CD14-positive monocyte (primary cell): Measurements from ENCODE around the gene MAGEC3. TPM values are rescaled to one million over a fixed set of nuclear protein-coding genes. Genes with fewer than 3 reads are reported as not detected.
"Not testable (repeated sequence)": the region's sequence is repeated elsewhere in the genome, so short reads cannot be mapped to it uniquely, and the experiment has no call there.

Experiments used
- DNase-seq, 3 donors: peaks; one replicate each; pipeline ENCODE4 v3.0.0-alpha.2; 2011 to 2022
- H2AFZ ChIP-seq: 2 replicates; pipeline ENCODE4 v1.6.0; 2012; ENCODE audit warnings: mild to moderate bottlenecking, low read depth, low read length, inconsistent platforms; ENCODE audit not compliant: insufficient read depth, poor library complexity, severe bottlenecking
- H3K27ac ChIP-seq, 2 donors: 1 replicate in 1 of 2; 2 replicates in 1 of 2; pipeline ENCODE4 v1.5.1; 2012 to 2013; ENCODE audit warnings: low read length in 2 of 2, control low read depth in 1 of 2, inconsistent platforms in 1 of 2, low read depth in 1 of 2, mild to moderate bottlenecking in 1 of 2
- H3K27me3 ChIP-seq, 2 donors: one replicate each; pipeline versions ENCODE4 v1.6.0 to v1.6.1; 2011 to 2013; ENCODE audit warnings: low read length in 2 of 2; ENCODE audit not compliant: control insufficient read depth in 2 of 2, insufficient read depth in 2 of 2
- H3K36me3 ChIP-seq, 2 donors: replicated peaks in 1 of 2; 1 replicate in 1 of 2; 2 replicates in 1 of 2; pipeline versions ENCODE4 v1.5.1 to v1.6.1; 2012 to 2013; ENCODE audit warnings: low read length in 2 of 2, control low read depth in 1 of 2, inconsistent platforms in 1 of 2, mild to moderate bottlenecking in 1 of 2; ENCODE audit not compliant: insufficient read depth in 2 of 2, control insufficient read depth in 1 of 2
- H3K4me1 ChIP-seq, 2 donors: 1 replicate in 1 of 2; 2 replicates in 1 of 2; pipeline versions ENCODE4 v1.5.1 to v1.6.1; 2012 to 2013; ENCODE audit warnings: low read length in 2 of 2, control low read depth in 1 of 2, inconsistent platforms in 1 of 2, mild to moderate bottlenecking in 1 of 2, moderate library complexity in 1 of 2; ENCODE audit not compliant: insufficient read depth in 2 of 2, control insufficient read depth in 1 of 2
- H3K4me2 ChIP-seq: replicated peaks from 2 replicates; pipeline ENCODE3; 2012; ENCODE audit warnings: low read length, moderate library complexity, mild to moderate bottlenecking; ENCODE audit not compliant: poor library complexity, severe bottlenecking; ENCODE audit errors: extremely low read depth
- H3K4me3 ChIP-seq, 3 experiments: fragments of 200-600 bp in 1 of 3; sonication (generic) in 1 of 3; replicated peaks in 1 of 3; 1 replicate in 2 of 3; 2 replicates in 1 of 3; pipeline ENCODE4 v1.5.1; 2011 to 2013; ENCODE audit warnings: low read length in 3 of 3, mild to moderate bottlenecking in 3 of 3, control low read depth in 2 of 3, low read depth in 2 of 3, inconsistent platforms in 1 of 3, moderate library complexity in 1 of 3
- H3K79me2 ChIP-seq: 2 replicates; pipeline ENCODE4 v1.6.0; 2012; ENCODE audit warnings: mild to moderate bottlenecking, control low read depth, inconsistent platforms, low read length, moderate library complexity; ENCODE audit not compliant: insufficient read depth
- H3K9ac ChIP-seq: 2 replicates; pipeline ENCODE4 v1.6.0; 2017; ENCODE audit warnings: low read length, mild to moderate bottlenecking; ENCODE audit not compliant: insufficient read depth, poor library complexity, severe bottlenecking
- H3K9me3 ChIP-seq, 2 donors: replicated peaks in 1 of 2; 1 replicate in 1 of 2; 2 replicates in 1 of 2; pipeline versions ENCODE4 v1.5.1 to v1.6.1; 2012 to 2013; ENCODE audit warnings: low read length in 2 of 2, control low read depth in 1 of 2; ENCODE audit not compliant: control insufficient read depth in 1 of 2, insufficient read depth in 1 of 2
- H4K20me1 ChIP-seq: 2 replicates; pipeline ENCODE4 v1.6.0; 2012; ENCODE audit warnings: mild to moderate bottlenecking, low read length, control low read depth, moderate library complexity; ENCODE audit not compliant: insufficient read depth
- H3K27ac Mint-ChIP-seq, 7 donors: one replicate each; pipeline ENCODE4 v1.8.0; 2020; ENCODE audit warnings: mild to moderate bottlenecking in 7 of 7, mixed read lengths in 7 of 7, moderate library complexity in 6 of 7, inconsistent platforms in 2 of 7
- H3K27me3 Mint-ChIP-seq, 3 donors: one replicate each; pipeline ENCODE4 v1.8.0; 2021 to 2022; ENCODE audit warnings: low read depth in 3 of 3, mild to moderate bottlenecking in 3 of 3, mixed read lengths in 3 of 3, moderate library complexity in 3 of 3, inconsistent platforms in 1 of 3
- H3K36me3 Mint-ChIP-seq, 2 donors: one replicate each; pipeline ENCODE4 v1.8.0; 2020; ENCODE audit warnings: mixed read lengths in 2 of 2, inconsistent platforms in 1 of 2, mild to moderate bottlenecking in 1 of 2
- H3K4me1 Mint-ChIP-seq: one replicate; pipeline ENCODE4 v1.8.0; 2020; ENCODE audit warnings: mild to moderate bottlenecking, mixed read lengths
- H3K4me3 Mint-ChIP-seq, 2 donors: one replicate each; pipeline ENCODE4 v1.8.0; 2020; ENCODE audit warnings: mild to moderate bottlenecking in 2 of 2, mixed read lengths in 2 of 2, moderate library complexity in 1 of 2
- H3K9me3 Mint-ChIP-seq, 7 donors: one replicate each; pipeline ENCODE4 v1.8.0; 2020 to 2022; ENCODE audit warnings: mixed read lengths in 7 of 7, mild to moderate bottlenecking in 6 of 7, moderate library complexity in 6 of 7, inconsistent platforms in 2 of 7
- CTCF ChIP-seq: fragments of 200-600 bp; IDR thresholded peaks from one replicate; pipeline ENCODE4 v1.8.0; 2022; ENCODE audit warnings: antibody characterized with exemption, mild to moderate bottlenecking
- WGBS: methylation state at CpG from one replicate; pipeline ENCODE4 v1.1.5; 2013; ENCODE audit warnings: missing lambda C conversion rate; ENCODE audit not compliant: insufficient coverage; 5-methylcytosine and 5-hydroxymethylcytosine counted together
- intact Hi-C, 2 donors: fragments of 100-400 bp; cut with micrococcal nuclease; formaldehyde crosslinking; loops; one replicate each; pipeline versions ENCODE4 v1.15.0 to v1.15.1; 2023
- polyA plus RNA-seq, 3 donors: library from polyadenylated mRNA; depleted of rRNA in 1 of 3; unstranded in 2 of 3; stranded (reverse) in 1 of 3; fragments of 300-500 nt in 2 of 3; fragments of >200 nt in 1 of 3; fragmentation: Illumina TruSeq in 2 of 3; gene quantifications; 1 replicate in 2 of 3; 2 replicates in 1 of 3; pipeline ENCODE4 v1.2.3, GENCODE V29; 2012 to 2021

MAGEC3 gene
- polyA plus RNA-seq, 3 donors = not detected

- intact Hi-C loops = no loop called here
- Histone ChIP-seq H4K20me1 (no peaks in the 10 kb centered on the region), H3K27me3 (no peaks in the 10 kb centered on the region), H3K4me1 (no peaks in the 10 kb centered on the region), H2AFZ (no peak overlapping the region), H3K4me3 (no peak overlapping the region), H3K36me3 (no peaks in the 10 kb centered on the region), H3K79me2 (no peaks in the 10 kb centered on the region), H3K27ac (no peak overlapping the region), H3K9ac (no peak overlapping the region), H3K4me2 (no peak overlapping the region), H3K9me3 (peaks cover 0 to 4% of the 10 kb centered on the region in 2 donors)
- H3K4me3 Mint-ChIP-seq = no peak overlapping the region
- no peak overlapping the region for H3K27ac Mint-ChIP-seq
- no CpG with 5 or more reads among the region's 5 CpGs for WGBS
- peaks cover 0 to 2% (median 0%) of the 10 kb centered on the region in 3 donors for H3K27me3 Mint-ChIP-seq
- H3K9me3 Mint-ChIP-seq = peaks cover 0 to 11% (median 2%) of the 10 kb centered on the region in 7 donors
- no peak for TF ChIP-seq CTCF
- DNase-seq = no peak
- no peaks in the 10 kb centered on the region for H3K36me3 Mint-ChIP-seq
- H3K4me1 Mint-ChIP-seq = no peaks in the 10 kb centered on the region
These were observed 41.5 kb downstream of the MAGEC3 start for GRCh38 chrX:141879616-141880015.

GRCh38 chrX:141888811-141889210 lies 50.7 kb downstream of the MAGEC3 start:
- intact Hi-C loops, DNase-seq, H3K36me3 ChIP-seq, H3K9ac ChIP-seq, H2AFZ ChIP-seq, H3K4me3 ChIP-seq, H3K36me3 Mint-ChIP-seq, H3K27ac Mint-ChIP-seq, H3K27me3 Mint-ChIP-seq, H3K9me3 ChIP-seq, H3K79me2 ChIP-seq, H3K4me3 Mint-ChIP-seq, H4K20me1 ChIP-seq, H3K4me1 ChIP-seq, H3K4me1 Mint-ChIP-seq, H3K4me2 ChIP-seq, H3K27ac ChIP-seq, H3K9me3 Mint-ChIP-seq, H3K27me3 ChIP-seq: not testable (repeated sequence)
- 100% methylated on average over 1 of the region's 5 CpGs for WGBS
